GM21723 (cell line): Measurements from ENCODE around the gene MYO5B.
A peak's percentile ranks its signal among the peaks of the same experiment; 100 is the strongest.

Experiments used
- ATAC-seq: cut with Tn5 transposase; IDR thresholded peaks from one replicate; pipeline ENCODE4 v1.9.1; 2021; ENCODE audit warnings: mild to moderate bottlenecking, moderate library complexity; ENCODE audit not compliant: unreplicated experiment

Gene MYO5B

DNA sequence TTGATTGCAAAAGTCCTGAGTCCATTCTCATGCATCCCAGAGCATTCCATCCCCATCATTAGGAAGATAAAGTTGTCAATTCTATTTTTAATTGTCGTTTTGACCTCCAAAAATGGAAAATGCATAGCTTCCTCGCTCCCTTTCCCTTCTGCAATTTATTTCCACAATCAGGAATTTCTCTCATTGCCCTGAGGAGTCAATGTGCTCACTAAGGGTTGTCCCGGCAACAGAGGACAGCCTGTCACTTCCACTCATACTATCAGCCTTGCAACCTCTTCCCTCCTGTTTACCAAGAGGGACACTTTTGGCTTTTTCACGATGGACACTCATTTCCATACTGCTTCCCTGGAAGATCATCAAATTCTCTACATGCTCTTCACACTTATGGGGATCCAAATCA, 164.8 kb downstream of the MYO5B start:
- ATAC-seq = no peak

- ATAC-seq = no peak
Observed at GRCh38 chr18:50027996-50028395, 167.0 kb downstream of the MYO5B start.

- no peak for ATAC-seq
Observed at GRCh38 chr18:50024466-50024865, 170.5 kb downstream of the MYO5B start.

GRCh38 chr18:50022985-50023384, 172.0 kb downstream of the MYO5B start:
- ATAC-seq = no peak

GRCh38 chr18:50014606-50015005, 180.3 kb downstream of the MYO5B start:
- no peak for ATAC-seq

DNA sequence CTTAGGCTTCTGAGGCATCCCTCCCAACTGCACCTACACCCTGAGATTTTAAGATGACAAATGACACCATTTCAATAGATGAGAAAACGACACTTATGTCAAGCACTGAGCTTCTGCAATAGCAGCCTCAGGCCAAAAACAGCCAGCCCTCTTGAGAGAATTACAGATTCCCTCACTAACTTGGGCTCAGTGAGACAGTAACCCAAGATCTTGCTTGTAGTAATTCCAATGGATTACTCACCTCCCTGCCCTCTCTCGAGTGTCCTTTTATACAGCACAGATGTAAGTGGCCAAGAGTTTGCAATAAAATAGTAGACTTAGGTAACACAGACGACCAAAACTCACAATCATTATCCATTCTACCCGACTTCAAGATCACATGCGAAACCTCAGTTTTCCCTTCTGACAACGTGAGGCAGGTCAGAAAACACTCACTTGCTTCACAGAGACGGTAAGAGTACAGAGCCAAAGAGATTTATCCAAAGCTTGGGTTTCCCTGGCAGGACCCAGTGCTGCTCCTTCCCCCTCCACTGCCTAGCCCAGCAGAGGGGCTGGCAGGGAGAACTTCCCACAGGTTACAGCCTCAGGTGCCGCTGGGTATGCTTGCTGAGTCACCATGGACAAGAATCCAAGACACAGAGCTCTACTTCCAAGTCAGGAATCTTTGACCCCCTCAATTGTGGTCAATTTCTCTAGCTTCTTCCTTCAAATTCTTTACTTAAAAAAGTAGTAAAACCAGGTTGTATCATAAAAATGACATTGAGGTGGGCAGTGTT, 181.4 kb downstream of the MYO5B start:
- ATAC-seq = no peak

GRCh38 chr18:50011813-50012435, 183.0 kb downstream of the MYO5B start:
- ATAC-seq = no peak

DNA sequence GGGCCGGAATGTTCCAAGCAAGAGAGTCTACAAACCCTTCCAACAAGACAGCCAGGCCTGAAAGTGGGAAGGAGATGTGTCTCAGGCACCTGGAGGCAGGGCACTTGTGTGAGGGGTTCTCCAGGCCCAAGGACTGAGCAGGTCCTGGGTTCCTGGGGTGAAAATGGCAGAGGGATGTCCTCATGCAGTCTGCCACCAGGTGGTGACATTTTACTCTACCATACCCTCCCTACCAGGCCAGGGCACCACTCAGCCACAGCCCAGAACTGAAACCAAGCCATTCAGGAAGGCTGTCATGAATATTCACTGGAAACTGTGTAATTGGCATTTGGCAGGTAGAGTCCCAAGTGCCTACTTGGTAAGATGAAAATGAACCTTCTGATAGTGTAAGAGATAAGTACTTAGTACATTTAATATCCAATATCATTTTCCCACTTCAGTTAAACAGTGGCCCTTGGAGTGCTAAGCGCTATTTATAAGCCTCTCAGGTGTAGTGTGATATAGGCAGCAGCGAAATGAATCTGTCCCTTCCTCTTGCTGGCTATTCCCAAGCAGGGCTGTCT, 185.1 kb downstream of the MYO5B start:
- peak; percentile 90 for ATAC-seq

- no peak for ATAC-seq
Observed at GRCh38 chr18:50008306-50008705, 186.6 kb downstream of the MYO5B start.

DNA sequence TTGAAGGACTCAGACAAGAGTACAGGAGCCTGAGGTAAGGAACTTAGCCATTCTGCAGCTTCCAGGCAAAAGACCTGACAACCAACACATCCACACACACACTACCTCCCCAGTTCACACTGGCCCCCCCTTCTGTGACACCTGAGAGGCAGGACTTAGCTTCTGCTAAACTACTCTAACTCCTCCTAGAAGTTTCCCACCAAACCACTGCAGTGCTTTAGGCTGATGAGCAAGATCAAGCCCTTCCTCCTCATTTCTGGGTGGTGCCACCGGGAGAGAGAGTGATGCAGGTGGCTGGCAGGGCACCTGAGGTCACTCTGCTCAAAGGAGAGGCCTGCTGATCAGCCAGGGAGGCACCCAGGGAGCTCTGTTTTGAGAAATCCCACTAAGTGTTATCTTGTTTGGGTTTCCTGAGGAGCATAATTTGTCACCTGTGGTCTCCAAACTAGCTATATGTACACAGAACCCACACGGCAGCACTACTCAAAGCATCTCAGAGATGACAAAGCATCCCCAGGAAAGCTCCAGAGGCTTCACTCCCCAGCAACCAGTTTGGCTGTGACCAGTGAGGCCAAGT, 188.4 kb downstream of the MYO5B start:
- no peak for ATAC-seq

DNA sequence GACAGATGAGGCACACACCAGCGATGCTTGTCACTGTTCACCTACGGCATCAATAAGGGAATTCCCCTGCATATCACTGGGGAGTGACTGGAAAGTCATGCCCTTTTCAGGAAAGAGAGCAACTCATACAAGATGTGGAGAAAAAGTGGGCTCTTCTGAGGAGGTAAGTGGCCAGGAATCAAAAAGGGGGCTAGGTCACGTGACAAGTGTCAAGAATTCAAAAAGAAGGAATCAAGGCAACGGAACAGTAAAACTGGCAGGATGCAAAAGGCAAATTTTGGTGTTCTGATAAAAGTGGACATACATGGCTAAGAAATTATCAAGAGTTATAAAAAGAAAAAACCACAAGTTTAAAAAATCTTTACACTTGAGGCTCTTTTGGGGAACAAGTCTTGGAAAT, 190.9 kb downstream of the MYO5B start:
- no peak for ATAC-seq

- no peak for ATAC-seq
Observed at GRCh38 chr18:50002781-50003180, 192.2 kb downstream of the MYO5B start.

- ATAC-seq = no peak
Observed at GRCh38 chr18:50000227-50000626, 194.7 kb downstream of the MYO5B start.

- ATAC-seq = no peak
Observed at GRCh38 chr18:49999128-49999527, 195.8 kb downstream of the MYO5B start.

- no peak for ATAC-seq
Observed at GRCh38 chr18:49997558-49997957, 197.4 kb downstream of the MYO5B start.

DNA sequence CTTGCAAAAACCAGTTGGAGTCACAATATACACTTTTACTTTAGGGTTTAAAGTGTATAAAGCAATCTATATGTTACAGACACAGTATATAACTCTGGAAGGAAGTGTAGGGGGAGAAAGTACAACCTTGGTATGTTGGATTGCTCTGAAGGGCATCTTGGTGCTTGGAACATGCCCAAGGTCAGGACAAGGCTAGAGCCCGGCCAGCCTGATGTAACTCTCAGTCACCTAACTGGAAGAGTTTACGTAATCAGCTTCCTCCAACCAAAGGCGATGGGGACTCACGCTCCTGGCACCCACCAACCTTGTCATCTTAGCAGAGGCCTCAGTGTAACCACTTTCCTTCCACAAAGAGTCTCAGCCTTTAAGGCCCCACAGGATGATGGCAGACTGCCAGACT, 200.5 kb downstream of the MYO5B start:
- ATAC-seq = no peak

DNA sequence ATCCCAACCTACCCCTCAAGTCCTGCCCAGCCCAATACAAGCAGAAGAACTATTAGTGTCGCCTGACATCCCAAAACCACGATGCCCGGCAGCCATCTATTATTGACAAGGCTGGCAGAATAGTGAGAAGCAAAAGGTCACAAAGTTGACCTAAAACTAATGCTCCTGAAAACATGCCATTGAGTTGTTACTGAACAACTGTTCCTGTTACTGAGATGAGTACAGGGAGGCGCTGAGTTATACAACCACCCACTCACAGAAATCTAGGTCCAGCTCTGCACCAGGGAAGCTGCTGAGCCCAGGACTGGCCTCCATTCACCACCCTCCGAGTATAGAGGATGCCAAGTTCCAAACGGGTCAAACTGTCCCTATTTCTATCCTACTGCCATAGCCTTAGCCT, 201.6 kb downstream of the MYO5B start:
- ATAC-seq = no peak

- no peak for ATAC-seq
Observed at GRCh38 chr18:49988733-49989132, 206.2 kb downstream of the MYO5B start.

- ATAC-seq = no peak
Observed at GRCh38 chr18:49988101-49988500, 206.8 kb downstream of the MYO5B start.

DNA sequence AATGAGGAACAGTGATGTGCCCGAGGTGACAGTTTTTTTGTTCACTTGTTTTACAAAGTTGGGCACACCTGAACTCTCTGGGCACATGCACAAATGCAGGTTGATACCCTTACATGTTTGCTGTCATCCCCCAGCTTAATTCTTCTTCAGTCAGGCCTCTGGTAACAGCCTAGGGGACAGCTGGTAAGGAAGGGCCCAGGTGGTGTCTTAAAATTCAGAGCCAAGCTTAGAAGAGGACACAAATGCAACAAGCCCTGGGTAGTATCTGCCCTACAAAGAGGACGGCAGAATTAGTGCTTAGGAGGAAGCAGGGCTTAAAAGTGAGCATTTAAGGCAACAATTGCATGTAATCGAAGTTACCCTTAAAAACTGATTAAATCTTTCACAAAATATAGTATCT, 209.7 kb downstream of the MYO5B start:
- ATAC-seq = no peak

DNA sequence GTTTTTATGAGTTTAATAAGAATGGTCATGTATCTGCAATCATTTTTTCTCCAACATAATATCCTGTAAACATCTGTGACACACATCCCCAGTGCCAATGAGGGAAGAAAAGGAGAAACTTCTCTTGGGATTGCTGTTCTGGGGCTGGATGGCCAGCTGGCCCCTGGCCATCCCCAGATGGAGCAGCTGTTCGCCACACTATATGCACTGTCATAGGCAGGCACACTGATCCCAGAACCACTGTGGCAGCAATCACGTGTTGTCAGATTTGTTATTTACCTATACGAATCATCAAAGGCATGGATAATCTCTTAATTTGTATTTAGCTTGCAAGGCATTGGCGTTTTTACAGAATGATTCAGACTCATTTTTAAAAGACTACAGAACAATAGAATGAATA, 214.1 kb downstream of the MYO5B start:
- ATAC-seq = no peak
